HepG2 (cell line): Measurements from ENCODE around the gene JCAD. TPM values are rescaled to one million over a fixed set of nuclear protein-coding genes. Genes with fewer than 3 reads are reported as not detected.

Experiments
- ATAC-seq: fragments of 200-7000 bp; cut with Tn5 transposase; 3 replicates; pipeline ENCODE4 v1.9.1; 2020; ENCODE audit warnings: mild to moderate bottlenecking, moderate library complexity
- BruUV-seq: library from RNA; stranded (reverse); fragments of 400-500 nt; replicated peaks from 2 replicates; lab custom pipeline; 2021; lab: Mats Ljungman, UMichigan
- CTCF ChIA-PET: fragments of 300-600 bp; formaldehyde crosslinking; extraction: SDS; loops from one replicate; lab custom pipeline; 2021; ENCODE audit warnings: low total read pairs, inconsistent platforms, low intra/inter-chr PET ratio; lab: Yijun Ruan, JAX
- POLR2A ChIA-PET: fragments of 350-600 bp; sonication (Branson Sonifier 250); formaldehyde crosslinking; loops from one replicate; lab custom pipeline; 2020; ENCODE audit warnings: antibody characterized with exemption, inconsistent platforms; lab: Yijun Ruan, JAX
- DNase-seq: peaks from one replicate; pipeline ENCODE4 v3.0.0-alpha.2; 2015; ENCODE audit warnings: low spot score
- FAIRE-seq: peaks from 3 replicates; lab custom pipeline; 2011; peaks lifted over from hg19 to GRCh38; lab: Jason Lieb, UNC
- H2AFZ ChIP-seq: one replicate; pipeline ENCODE4 v1.6.1; 2011; ENCODE audit warnings: low read length, inconsistent platforms
- H3K27ac ChIP-seq: fragments of 300-600 bp; 3 replicates; pipeline ENCODE4 v1.8.0; 2011; ENCODE audit warnings: mixed run types, mild to moderate bottlenecking, mixed read lengths, low read length, inconsistent platforms; ENCODE audit not compliant: insufficient read depth; ENCODE audit errors: extremely low read length
- H3K27me3 ChIP-seq, 2 experiments: fragments of 200-600 bp in 1 of 2; 2 replicates in 1 of 2; 3 replicates in 1 of 2; pipeline versions ENCODE4 v1.6.0 to v1.8.0; 2011; ENCODE audit warnings: low read length in 2 of 2, mild to moderate bottlenecking in 2 of 2, moderate library complexity in 2 of 2, inconsistent platforms in 1 of 2; ENCODE audit not compliant: insufficient read depth in 2 of 2, control insufficient read depth in 1 of 2
- H3K36me3 ChIP-seq, 2 experiments: fragments of 200-600 bp in 1 of 2; replicated peaks in 1 of 2; 2 replicates in 1 of 2; 3 replicates in 1 of 2; pipeline versions ENCODE4 v1.5.1 to v1.8.0; 2011; ENCODE audit warnings: low read length in 2 of 2, inconsistent platforms in 1 of 2; ENCODE audit not compliant: insufficient read depth in 2 of 2, control insufficient read depth in 1 of 2
- H3K4me1 ChIP-seq: 2 replicates; pipeline ENCODE4 v1.5.1; 2012; ENCODE audit warnings: low read length, inconsistent platforms; ENCODE audit not compliant: insufficient read depth
- H3K4me2 ChIP-seq: 2 replicates; pipeline ENCODE4 v1.6.0; 2011; ENCODE audit warnings: low read depth, low read length, inconsistent platforms
- H3K4me3 ChIP-seq, 3 experiments: fragments of 200-600 bp in 1 of 3; sonication (generic), shearing (Covaris generic) in 1 of 3; replicated peaks in 1 of 3; 2 replicates each; pipeline ENCODE4 v1.5.1; 2011 to 2016; ENCODE audit warnings: low read length in 3 of 3, inconsistent platforms in 2 of 3, low read depth in 2 of 3, mild to moderate bottlenecking in 2 of 3, control low read depth in 1 of 3, mixed read lengths in 1 of 3; ENCODE audit not compliant: insufficient read depth in 1 of 3
- H3K79me2 ChIP-seq: one replicate; pipeline ENCODE4 v1.6.1; 2011; ENCODE audit warnings: low read length, inconsistent platforms; ENCODE audit not compliant: insufficient read depth
- H3K9ac ChIP-seq: 2 replicates; pipeline ENCODE4 v1.6.0; 2011; ENCODE audit warnings: mild to moderate bottlenecking, low read depth, low read length, inconsistent platforms; ENCODE audit not compliant: insufficient read depth
- H3K9me3 ChIP-seq: 2 replicates; pipeline ENCODE4 v1.5.1; 2012; ENCODE audit warnings: mild to moderate bottlenecking, low read length
- H4K20me1 ChIP-seq: 2 replicates; pipeline ENCODE4 v1.6.0; 2011; ENCODE audit warnings: inconsistent platforms, mild to moderate bottlenecking, low read length, moderate library complexity; ENCODE audit not compliant: insufficient read depth
- FOXA3 ChIP-seq: IDR thresholded peaks from 2 replicates; pipeline ENCODE4 v1.6.1; 2016; ENCODE audit warnings: missing genetic modification reagents, missing compliant biosample characterization
- GLI4 ChIP-seq: sonication (generic); formaldehyde crosslinking; IDR thresholded peaks from 2 replicates; pipeline ENCODE4 v1.5.1; 2020; ENCODE audit warnings: missing genetic modification reagents, mild to moderate bottlenecking, moderate library complexity, borderline replicate concordance
- MZF1 ChIP-seq: sonication (generic); formaldehyde crosslinking; IDR thresholded peaks from 2 replicates; pipeline ENCODE4 v1.8.1; 2023; ENCODE audit warnings: mild to moderate bottlenecking, missing genetic modification reagents, borderline replicate concordance
- NFE2L1 ChIP-seq: sonication (generic); formaldehyde crosslinking; IDR thresholded peaks from 2 replicates; pipeline ENCODE4 v1.4.0; 2020; ENCODE audit warnings: missing genetic modification reagents, mild to moderate bottlenecking, borderline replicate concordance
- NFKBIZ ChIP-seq: IDR thresholded peaks from 2 replicates; pipeline ENCODE4 v1.6.1; 2018; ENCODE audit warnings: missing genetic modification reagents, missing compliant biosample characterization
- PAF1 ChIP-seq: IDR thresholded peaks from 2 replicates; pipeline ENCODE4 v1.6.1; 2016; ENCODE audit warnings: missing genetic modification reagents, missing compliant biosample characterization
- RBAK ChIP-seq: sonication (generic); formaldehyde crosslinking; IDR thresholded peaks from 2 replicates; pipeline ENCODE4 v1.5.1; 2020; ENCODE audit warnings: mild to moderate bottlenecking, missing genetic modification reagents
- RCOR2 ChIP-seq: IDR thresholded peaks from 2 replicates; pipeline ENCODE4 v1.6.1; 2016; ENCODE audit warnings: missing biosample characterization, missing genetic modification reagents
- REXO4 ChIP-seq: sonication (generic); formaldehyde crosslinking; IDR thresholded peaks from 2 replicates; pipeline ENCODE4 v1.8.0; 2022; ENCODE audit warnings: missing genetic modification reagents, mild to moderate bottlenecking, borderline replicate concordance
- YEATS2 ChIP-seq: sonication (generic); formaldehyde crosslinking; IDR thresholded peaks from 2 replicates; pipeline ENCODE4 v1.4.0; 2020; ENCODE audit warnings: missing genetic modification reagents, borderline replicate concordance
- ZBTB49 ChIP-seq: sonication (generic); formaldehyde crosslinking; IDR thresholded peaks from 2 replicates; pipeline ENCODE4 v1.4.0; 2020; ENCODE audit warnings: missing genetic modification reagents, borderline replicate concordance
- ZNF326 ChIP-seq: sonication (generic); formaldehyde crosslinking; IDR thresholded peaks from 2 replicates; pipeline ENCODE4 v1.4.0; 2020; ENCODE audit warnings: missing genetic modification reagents, borderline replicate concordance
- ZNF432 ChIP-seq: sonication (generic); formaldehyde crosslinking; IDR thresholded peaks from 2 replicates; pipeline ENCODE4 v1.5.0; 2020; ENCODE audit warnings: missing genetic modification reagents, mild to moderate bottlenecking, borderline replicate concordance
- ZNF451 ChIP-seq: sonication (generic); formaldehyde crosslinking; IDR thresholded peaks from 2 replicates; pipeline ENCODE4 v1.5.0; 2020; ENCODE audit warnings: mild to moderate bottlenecking, missing genetic modification reagents
- ZNF513 ChIP-seq: sonication (generic); formaldehyde crosslinking; conservative IDR thresholded peaks from 2 replicates; pipeline ENCODE4 v1.5.0; 2020; ENCODE audit warnings: missing genetic modification reagents
- ZNF724P ChIP-seq: sonication (generic); formaldehyde crosslinking; IDR thresholded peaks from 2 replicates; pipeline ENCODE4 v1.8.0; 2022; ENCODE audit warnings: missing genetic modification reagents, borderline replicate concordance
- ZZZ3 ChIP-seq: sonication (generic); formaldehyde crosslinking; IDR thresholded peaks from 2 replicates; pipeline ENCODE4 v1.4.0; 2020; ENCODE audit warnings: missing genetic modification reagents, mild to moderate bottlenecking, borderline replicate concordance
- WGBS: methylation state at CpG from one replicate; pipeline ENCODE4 v1.1.6; 2017; ENCODE audit warnings: low lambda C conversion rate; 5-methylcytosine and 5-hydroxymethylcytosine counted together
- in situ Hi-C: cut with HindIII; loops from 2 replicates; pipeline ENCODE4 v1.10.0; 2017; ENCODE audit warnings: low pct_unique_long_range_greater_than_20kb; ENCODE audit not compliant: extremely low pct_ligation_motif_present
- intact Hi-C: fragments of 100-400 bp; cut with micrococcal nuclease; formaldehyde crosslinking; loops from one replicate; pipeline ENCODE4 v1.10.0; 2022; ENCODE audit not compliant: unreplicated experiment
- polyA plus RNA-seq, 8 experiments: library from polyadenylated mRNA; depleted of rRNA in 3 of 8; stranded (reverse) in 7 of 8; unstranded in 1 of 8; fragments of >200 nt; fragmentation: Illumina TruSeq in 4 of 8; extraction: Trizol in 4 of 8; gene quantifications; 2 replicates each; pipeline versions ENCODE4 v1.2.1 to v1.2.3, GENCODE V29; 2011 to 2016; ENCODE audit warnings: low read depth in 4 of 8, missing spikeins in 1 of 8, mixed read lengths in 1 of 8; ENCODE audit not compliant: insufficient read depth in 1 of 8
- total RNA-seq, 5 experiments: library from RNA; depleted of rRNA; stranded (reverse); fragments of >200 nt; fragmentation: Illumina TruSeq; extraction: Trizol; gene quantifications; 2 replicates each; pipeline ENCODE4 v1.2.3, GENCODE V29; 2016; ENCODE audit warnings: low read depth in 1 of 5

JCAD gene
- total and polyA plus RNA-seq, 2 of the 13 experiments (the other 11 are each of a cell fraction or from before 2014, with no cell fraction given), result 0.04 to 0.08 TPM

GRCh38 chr10:30081182-30081581, 21.8 kb upstream of the JCAD start:
- no peak for TF ChIP-seq GLI4
- no peak for TF ChIP-seq RBAK (CRISPR knock-in tag)
- TF ChIP-seq ZNF326 (CRISPR knock-in tag), result no peak
- no peak for TF ChIP-seq ZNF432 (CRISPR knock-in tag)
- no peak for TF ChIP-seq NFE2L1 (CRISPR knock-in tag)
- no peak for TF ChIP-seq MZF1 (CRISPR knock-in tag)
- TF ChIP-seq ZZZ3 (CRISPR knock-in tag), result no peak
- FAIRE-seq, result no peak

GRCh38 chr10:30080161-30080560, 20.8 kb upstream of the JCAD start:
- in situ Hi-C loops (no loop called here), intact Hi-C loops (no loop called here)
- no TSS peak for BruUV-seq
- no peak for DNase-seq
- H3K9me3 ChIP-seq, result no peaks in the 10 kb centered on the region
- ChIA-PET POLR2A (no interaction called here), CTCF (no interaction called here)
- 0% methylated on average over 1 of the region's 1 CpG for WGBS
- no peaks in the 10 kb centered on the region for H3K79me2 ChIP-seq
- no peaks in the 10 kb centered on the region for H3K36me3 ChIP-seq
- H3K27me3 ChIP-seq, result no peaks in the 10 kb centered on the region; a peak in 1 of 5 replicates
- FAIRE-seq, result no peak
- H3K4me3 ChIP-seq, result no peak overlapping the region
- H3K27ac ChIP-seq, result no peak overlapping the region
- TF ChIP-seq NFKBIZ (CRISPR knock-in tag) (no peak), ZNF724P (no peak), RCOR2 (CRISPR knock-in tag) (no peak), FOXA3 (CRISPR knock-in tag) (no peak), PAF1 (CRISPR knock-in tag) (no peak), YEATS2 (CRISPR knock-in tag) (no peak), ZNF451 (CRISPR knock-in tag) (no peak), ZNF513 (CRISPR knock-in tag) (no peak), ZNF432 (CRISPR knock-in tag) (no peak), REXO4 (CRISPR knock-in tag) (no peak), ZBTB49 (CRISPR knock-in tag) (no peak)
- no peak overlapping the region for H3K4me2 ChIP-seq
- ATAC-seq, result no peak
- H4K20me1 ChIP-seq, result no peaks in the 10 kb centered on the region
- no peak overlapping the region for H3K9ac ChIP-seq
- no peak overlapping the region for H2AFZ ChIP-seq
- H3K4me1 ChIP-seq, result no peaks in the 10 kb centered on the region

More at GRCh38 chr10:30081182-30081581, 21.8 kb upstream of the JCAD start:
- POLR2A ChIA-PET, result no interaction called here
- Histone ChIP-seq H3K9ac (no peak overlapping the region), H3K27ac (no peak overlapping the region), H3K27me3 (no peaks in the 10 kb centered on the region; a peak in 1 of 5 replicates), H4K20me1 (no peaks in the 10 kb centered on the region), H3K9me3 (no peaks in the 10 kb centered on the region), H3K79me2 (no peaks in the 10 kb centered on the region), H2AFZ (no peak overlapping the region), H3K36me3 (no peaks in the 10 kb centered on the region), H3K4me3 (no peak overlapping the region), H3K4me1 (no peaks in the 10 kb centered on the region), H3K4me2 (no peak overlapping the region)
- intact Hi-C loops, result no loop called here
- WGBS, result 53% methylated on average over 5 of the region's 5 CpGs
- BruUV-seq, result no TSS peak
- DNase-seq (no peak), ATAC-seq (no peak)
- in situ Hi-C loops, result no loop called here
- CTCF ChIA-PET, result no interaction called here
